Tibial nerve (tissue), 4 donors: Measurements from ENCODE around the gene C3orf38. TPM values are rescaled to one million over a fixed set of nuclear protein-coding genes. Genes with fewer than 3 reads are reported as not detected.

Experiments used
- DNase-seq, 2 donors: peaks; one replicate each; pipeline ENCODE4 v3.0.0-alpha.2; 2019; ENCODE audit warnings: low spot score in 2 of 2
- H3K27ac ChIP-seq, 4 donors: fragments of 200-600 bp; sonication (generic) in 3 of 4; one replicate each; pipeline ENCODE4 v1.5.1; 2017 to 2019; ENCODE audit warnings: mild to moderate bottlenecking in 1 of 4
- H3K27me3 ChIP-seq, 2 donors: fragments of 200-600 bp; sonication (generic) in 1 of 2; one replicate each; pipeline versions ENCODE4 v1.5.1 to v1.6.0; 2017 to 2019
- H3K36me3 ChIP-seq, 3 donors: fragments of 200-600 bp; sonication (generic); one replicate each; pipeline ENCODE4 v1.5.1; 2018 to 2019
- H3K4me1 ChIP-seq, 4 donors: fragments of 200-600 bp; sonication (generic) in 3 of 4; one replicate each; pipeline ENCODE4 v1.5.1; 2017 to 2019
- H3K4me3 ChIP-seq, 4 donors: fragments of 200-600 bp; sonication (generic) in 3 of 4; one replicate each; pipeline ENCODE4 v1.5.1; 2017 to 2019; ENCODE audit warnings: mild to moderate bottlenecking in 1 of 4, moderate library complexity in 1 of 4
- H3K9me3 ChIP-seq, 4 donors: fragments of 200-600 bp; sonication (generic) in 3 of 4; one replicate each; pipeline ENCODE4 v1.5.1; 2017 to 2019
- EP300 ChIP-seq, 2 donors: sonication (generic); formaldehyde crosslinking; IDR thresholded peaks; one replicate each; pipeline ENCODE4 v1.6.1; 2017; ENCODE audit warnings: antibody characterized with exemption in 2 of 2, mild to moderate bottlenecking in 1 of 2
- POLR2A ChIP-seq, 2 donors: fragments of 450-650 bp; IDR thresholded peaks; one replicate each; pipeline ENCODE4 v1.6.1; 2017; ENCODE audit warnings: antibody characterized with exemption in 2 of 2, mild to moderate bottlenecking in 2 of 2, moderate library complexity in 2 of 2
- WGBS, 2 donors: methylation state at CpG; one replicate each; pipeline ENCODE4 v1.1.5; 2018; 5-methylcytosine and 5-hydroxymethylcytosine counted together
- total RNA-seq, 4 donors: library from RNA; depleted of rRNA; stranded (reverse); fragments of >200 nt; gene quantifications; one replicate each; pipeline ENCODE4 v1.1.0, GENCODE V29; 2016
- TF ChIP-seq, protein P1 (sequence below), 5 experiments: fragments of 200-600 bp in 3 of 5; fragments of 450-650 bp in 2 of 5; sonication (generic) in 3 of 5; IDR thresholded peaks; one replicate each; pipeline ENCODE4 v1.5.1; 2016 to 2019; ENCODE audit warnings: antibody characterized with exemption in 5 of 5, mild to moderate bottlenecking in 3 of 5, moderate library complexity in 2 of 5

Gene C3orf38
- total RNA-seq, 4 donors from 2014 or later = 20.7 to 25.6 (median 21.6) TPM

DNA sequence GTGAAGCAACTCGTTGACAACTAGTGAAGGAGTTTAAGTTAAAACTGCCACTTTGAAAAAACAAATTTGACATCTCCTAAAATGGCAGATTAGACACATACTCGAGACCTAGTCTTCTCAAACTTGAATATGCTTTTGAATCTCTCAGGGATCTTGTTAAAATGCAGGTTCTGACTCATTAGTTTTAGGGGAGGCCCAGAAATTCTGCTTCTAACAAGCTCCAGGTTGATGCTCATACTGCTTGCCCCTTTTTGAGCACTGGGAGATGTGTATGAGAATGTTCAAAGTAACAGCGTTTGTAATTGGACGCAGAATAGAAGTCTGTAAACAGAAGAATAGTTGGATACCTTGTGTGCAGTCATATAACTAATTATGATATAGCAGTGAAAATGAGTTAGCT lies 1.6 kb downstream of the C3orf38 start:
- 40% methylated on average over 4 of the region's 4 CpGs for WGBS, 2 donors
- Histone ChIP-seq H3K36me3 (peaks cover 0 to 35% (median 0%) of the 10 kb centered on the region in 3 donors), H3K4me1 (peaks cover 0 to 49% (median 14%) of the 10 kb centered on the region in 4 donors), H3K27ac (peak overlapping the region in 3 of 4 donors; percentile 92 to 99 (median 96)), H3K4me3 (peak overlapping the region; percentile 65 to 97 (median 82)), H3K27me3 (no peaks in the 10 kb centered on the region), H3K9me3 (no peaks in the 10 kb centered on the region)
- TF ChIP-seq, protein P1, sequence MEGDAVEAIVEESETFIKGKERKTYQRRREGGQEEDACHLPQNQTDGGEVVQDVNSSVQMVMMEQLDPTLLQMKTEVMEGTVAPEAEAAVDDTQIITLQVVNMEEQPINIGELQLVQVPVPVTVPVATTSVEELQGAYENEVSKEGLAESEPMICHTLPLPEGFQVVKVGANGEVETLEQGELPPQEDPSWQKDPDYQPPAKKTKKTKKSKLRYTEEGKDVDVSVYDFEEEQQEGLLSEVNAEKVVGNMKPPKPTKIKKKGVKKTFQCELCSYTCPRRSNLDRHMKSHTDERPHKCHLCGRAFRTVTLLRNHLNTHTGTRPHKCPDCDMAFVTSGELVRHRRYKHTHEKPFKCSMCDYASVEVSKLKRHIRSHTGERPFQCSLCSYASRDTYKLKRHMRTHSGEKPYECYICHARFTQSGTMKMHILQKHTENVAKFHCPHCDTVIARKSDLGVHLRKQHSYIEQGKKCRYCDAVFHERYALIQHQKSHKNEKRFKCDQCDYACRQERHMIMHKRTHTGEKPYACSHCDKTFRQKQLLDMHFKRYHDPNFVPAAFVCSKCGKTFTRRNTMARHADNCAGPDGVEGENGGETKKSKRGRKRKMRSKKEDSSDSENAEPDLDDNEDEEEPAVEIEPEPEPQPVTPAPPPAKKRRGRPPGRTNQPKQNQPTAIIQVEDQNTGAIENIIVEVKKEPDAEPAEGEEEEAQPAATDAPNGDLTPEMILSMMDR (IDR thresholded peaks at IDR 0.05) = no peak
- TF ChIP-seq EP300 (IDR thresholded peaks at IDR 0.05) (no peak), POLR2A (IDR thresholded peaks at IDR 0.05) (no peak)
- DNase-seq = no peak

DNA sequence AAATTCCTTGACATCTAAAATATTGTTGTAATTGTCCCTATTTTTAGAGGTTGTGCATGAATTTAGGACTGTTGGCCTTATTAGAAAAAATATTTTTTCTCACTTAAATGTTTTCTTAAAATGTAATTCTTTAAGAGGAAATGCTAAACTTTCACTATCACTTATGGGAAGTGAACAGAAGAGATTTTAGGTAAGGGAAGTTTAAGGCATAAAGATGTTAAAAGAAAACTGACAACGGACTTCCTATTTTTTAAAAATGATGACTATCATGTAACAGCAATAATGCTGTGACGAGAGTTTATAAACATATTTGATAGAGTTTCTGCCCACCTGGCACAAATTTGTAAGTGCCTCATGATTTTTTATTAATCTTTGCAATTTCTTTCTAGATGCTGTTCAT lies 3.1 kb downstream of the C3orf38 start:
- Histone ChIP-seq H3K27ac (no peak overlapping the region), H3K4me1 (peaks cover 0 to 58% (median 14%) of the 10 kb centered on the region in 4 donors), H3K36me3 (peaks cover 0 to 48% (median 3%) of the 10 kb centered on the region in 3 donors), H3K9me3 (no peaks in the 10 kb centered on the region), H3K27me3 (no peaks in the 10 kb centered on the region), H3K4me3 (no peak overlapping the region)
- TF ChIP-seq EP300 (IDR thresholded peaks at IDR 0.05) (no peak), POLR2A (IDR thresholded peaks at IDR 0.05) (no peak)
- TF ChIP-seq, protein P1 (IDR thresholded peaks at IDR 0.05) = no peak
- 70 to 82% methylated on average over 2 of the region's 2 CpGs for WGBS, 2 donors
- DNase-seq = no peak

DNA sequence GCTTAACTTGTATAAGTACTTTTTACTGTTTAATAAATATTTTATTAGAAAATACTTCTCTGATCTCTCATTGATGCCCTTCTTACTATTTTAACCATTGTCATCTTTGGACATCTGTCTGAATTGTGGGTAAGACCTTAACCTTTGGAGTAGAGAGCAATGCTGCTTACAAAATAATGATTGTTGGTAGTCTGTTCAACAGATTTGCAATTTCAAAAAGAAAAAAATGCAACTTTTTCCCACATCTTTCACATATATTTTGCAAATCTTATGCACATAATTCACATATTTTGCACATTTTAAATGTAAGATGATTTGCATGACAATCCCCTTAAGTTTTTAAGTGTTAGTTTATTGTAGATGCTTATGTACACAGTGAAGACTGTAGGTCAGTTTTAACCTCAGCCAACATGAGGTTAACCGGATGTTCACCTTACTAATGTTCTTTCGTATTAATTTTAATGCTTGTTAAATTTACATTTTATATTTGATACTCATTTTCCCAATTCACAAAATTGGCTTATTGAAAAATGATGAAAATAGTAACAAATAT lies 16.7 kb downstream of the C3orf38 start:
- Histone ChIP-seq H3K36me3 (peaks cover 0 to 25% (median 0%) of the 10 kb centered on the region in 3 donors), H3K27me3 (no peaks in the 10 kb centered on the region), H3K27ac (no peak overlapping the region), H3K9me3 (no peaks in the 10 kb centered on the region), H3K4me3 (no peak overlapping the region), H3K4me1 (peaks cover 0 to 6% (median 0%) of the 10 kb centered on the region in 4 donors)
- TF ChIP-seq EP300 (IDR thresholded peaks at IDR 0.05) (no peak), POLR2A (IDR thresholded peaks at IDR 0.05) (no peak)
- TF ChIP-seq, protein P1 (IDR thresholded peaks at IDR 0.05) = no peak
- WGBS, 2 donors = 98 to 99% methylated on average over 2 of the region's 2 CpGs
- DNase-seq = no peak

DNA sequence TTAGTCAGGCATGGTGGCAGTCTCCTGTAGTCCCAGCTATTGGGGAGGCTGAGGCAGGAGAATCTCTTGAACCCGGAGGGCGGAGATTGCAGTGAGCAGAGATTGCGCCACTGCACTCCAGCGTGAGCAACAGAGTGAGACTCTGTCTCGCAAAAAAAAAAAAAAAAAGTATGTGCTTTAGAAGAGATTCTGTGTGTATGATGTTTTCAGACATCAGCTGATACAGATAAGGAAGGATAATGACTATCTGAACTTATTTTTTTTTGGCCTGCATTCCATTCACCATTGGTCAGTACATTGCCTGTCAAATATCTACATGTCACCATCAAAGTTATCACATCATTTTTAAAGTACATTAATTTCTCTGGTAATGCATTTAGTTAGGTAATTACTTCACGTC lies 17.4 kb downstream of the C3orf38 start:
- no peak for DNase-seq
- no peaks in the 10 kb centered on the region for H3K27me3 ChIP-seq
- WGBS, 2 donors = 96 to 97% methylated on average over 6 of the region's 6 CpGs

DNA sequence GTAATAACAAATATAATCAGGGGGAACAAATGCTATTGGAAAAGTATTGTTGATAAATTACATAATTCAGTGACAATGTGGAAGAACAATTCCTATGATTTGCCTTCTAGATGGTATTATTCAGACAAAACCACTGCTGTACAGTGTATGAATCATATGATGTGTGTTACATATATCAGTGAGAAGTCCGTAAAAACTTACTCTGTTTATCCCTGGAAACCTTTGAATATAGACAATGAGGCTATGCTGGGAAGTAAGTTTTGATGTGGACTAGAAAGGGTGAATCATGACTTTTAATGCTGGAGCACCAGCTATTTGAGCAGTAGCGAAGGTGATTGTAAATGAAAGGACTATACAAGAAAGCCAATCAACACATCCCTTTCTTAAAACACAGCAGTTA lies 17.9 kb downstream of the C3orf38 start:
- Histone ChIP-seq H3K4me3 (no peak overlapping the region), H3K36me3 (peaks cover 0 to 31% (median 0%) of the 10 kb centered on the region in 3 donors), H3K27ac (no peak overlapping the region), H3K9me3 (no peaks in the 10 kb centered on the region), H3K4me1 (no peaks in the 10 kb centered on the region), H3K27me3 (no peaks in the 10 kb centered on the region)
- no peak for DNase-seq
- WGBS, 2 donors = 90 to 97% methylated on average over 2 of the region's 2 CpGs
- TF ChIP-seq, protein P1 (IDR thresholded peaks at IDR 0.05) = no peak
- TF ChIP-seq EP300 (IDR thresholded peaks at IDR 0.05) (no peak), POLR2A (IDR thresholded peaks at IDR 0.05) (no peak)

More for the DNA sequence above, 17.4 kb downstream of the C3orf38 start:
- Histone ChIP-seq H3K36me3 (peaks cover 0 to 29% (median 0%) of the 10 kb centered on the region in 3 donors), H3K4me3 (no peak overlapping the region), H3K9me3 (no peaks in the 10 kb centered on the region), H3K4me1 (peaks cover 0 to 5% (median 0%) of the 10 kb centered on the region in 4 donors), H3K27ac (no peak overlapping the region)
- TF ChIP-seq, protein P1 (IDR thresholded peaks at IDR 0.05) = no peak
- TF ChIP-seq POLR2A (IDR thresholded peaks at IDR 0.05) (no peak), EP300 (IDR thresholded peaks at IDR 0.05) (no peak)
